ENCODE results near the gene SAP130.

Gene SAP130

GRCh38 chr2:127906206-127906926 lies 121.5 kb downstream of the SAP130 start:
- Histone ChIP-seq H3K9ac (ENCODE audit: low read depth in 1 of 2, low read length in 2 of 2) (no peak overlapping the region), H3K27me3 (ENCODE audit: control insufficient read depth in 2 of 2, insufficient read depth in 2 of 2, low read length in 2 of 2) (peaks cover 0 to 3% of the 10 kb centered on the region in 2 donors), H3K27ac (ENCODE audit: low read depth in 2 of 2, low read length in 2 of 2) (no peak overlapping the region), H3K4me1 (ENCODE audit: control insufficient read depth in 2 of 2, insufficient read depth in 2 of 2, low read length in 2 of 2) (peaks cover 0 to 5% of the 10 kb centered on the region in 2 donors), H3K9me3 (ENCODE audit: control insufficient read depth in 2 of 2, low read length in 2 of 2) (no peaks in the 10 kb centered on the region), H3K4me3 (ENCODE audit: low read length in 2 of 2) (no peak overlapping the region), H3K36me3 (ENCODE audit: control insufficient read depth in 2 of 2, insufficient read depth in 2 of 2, low read length in 2 of 2) (no peaks in the 10 kb centered on the region)

GRCh38 chr2:127901339-127902056 lies 126.4 kb downstream of the SAP130 start:
- no peaks in the 10 kb centered on the region for H3K27me3 ChIP-seq (ENCODE audit: control insufficient read depth in 2 of 2, insufficient read depth in 2 of 2, low read length in 2 of 2)
- no peaks in the 10 kb centered on the region for H3K4me1 ChIP-seq (ENCODE audit: control insufficient read depth in 2 of 2, insufficient read depth in 2 of 2, low read length in 2 of 2)
- H3K36me3 ChIP-seq (ENCODE audit: control insufficient read depth in 2 of 2, insufficient read depth in 2 of 2, low read length in 2 of 2), result no peaks in the 10 kb centered on the region
- H3K9ac ChIP-seq (ENCODE audit: low read depth in 1 of 2, low read length in 2 of 2), result no peak overlapping the region
- H3K27ac ChIP-seq (ENCODE audit: low read depth in 2 of 2, low read length in 2 of 2), result no peak overlapping the region
- no peaks in the 10 kb centered on the region for H3K9me3 ChIP-seq (ENCODE audit: control insufficient read depth in 2 of 2, low read length in 2 of 2)
- no peak overlapping the region for H3K4me3 ChIP-seq (ENCODE audit: low read length in 2 of 2)

GRCh38 chr2:127897531-127898211 lies 130.2 kb downstream of the SAP130 start:
- H3K36me3 ChIP-seq (ENCODE audit: control insufficient read depth in 2 of 2, insufficient read depth in 2 of 2, low read length in 2 of 2), result no peaks in the 10 kb centered on the region
- no peak overlapping the region for H3K4me3 ChIP-seq (ENCODE audit: low read length in 2 of 2)
- H3K9me3 ChIP-seq (ENCODE audit: control insufficient read depth in 2 of 2, low read length in 2 of 2), result no peaks in the 10 kb centered on the region
- no peaks in the 10 kb centered on the region for H3K4me1 ChIP-seq (ENCODE audit: control insufficient read depth in 2 of 2, insufficient read depth in 2 of 2, low read length in 2 of 2)
- no peaks in the 10 kb centered on the region for H3K27me3 ChIP-seq (ENCODE audit: control insufficient read depth in 2 of 2, insufficient read depth in 2 of 2, low read length in 2 of 2)
- no peak overlapping the region for H3K9ac ChIP-seq (ENCODE audit: low read depth in 1 of 2, low read length in 2 of 2)
- H3K27ac ChIP-seq (ENCODE audit: low read depth in 2 of 2, low read length in 2 of 2), result no peak overlapping the region

GRCh38 chr2:127893494-127893893 lies 134.4 kb downstream of the SAP130 start:
- Histone ChIP-seq H3K36me3 (ENCODE audit: control insufficient read depth in 2 of 2, insufficient read depth in 2 of 2, low read length in 2 of 2) (no peaks in the 10 kb centered on the region), H3K9me3 (ENCODE audit: control insufficient read depth in 2 of 2, low read length in 2 of 2) (no peaks in the 10 kb centered on the region), H3K4me1 (ENCODE audit: control insufficient read depth in 2 of 2, insufficient read depth in 2 of 2, low read length in 2 of 2) (no peaks in the 10 kb centered on the region), H3K27me3 (ENCODE audit: control insufficient read depth in 2 of 2, insufficient read depth in 2 of 2, low read length in 2 of 2) (no peaks in the 10 kb centered on the region), H3K27ac (ENCODE audit: low read depth in 2 of 2, low read length in 2 of 2) (no peak overlapping the region), H3K4me3 (ENCODE audit: low read length in 2 of 2) (no peak overlapping the region), H3K9ac (ENCODE audit: low read depth in 1 of 2, low read length in 2 of 2) (no peak overlapping the region)

- no peak overlapping the region for H3K4me3 ChIP-seq (ENCODE audit: low read length in 2 of 2)
- H3K27me3 ChIP-seq (ENCODE audit: control insufficient read depth in 2 of 2, insufficient read depth in 2 of 2, low read length in 2 of 2), result no peaks in the 10 kb centered on the region
- H3K27ac ChIP-seq (ENCODE audit: low read depth in 2 of 2, low read length in 2 of 2), result no peak overlapping the region
- no peaks in the 10 kb centered on the region for H3K36me3 ChIP-seq (ENCODE audit: control insufficient read depth in 2 of 2, insufficient read depth in 2 of 2, low read length in 2 of 2)
- H3K9ac ChIP-seq (ENCODE audit: low read depth in 1 of 2, low read length in 2 of 2), result no peak overlapping the region
- no peaks in the 10 kb centered on the region for H3K9me3 ChIP-seq (ENCODE audit: control insufficient read depth in 2 of 2, low read length in 2 of 2)
- no peaks in the 10 kb centered on the region for H3K4me1 ChIP-seq (ENCODE audit: control insufficient read depth in 2 of 2, insufficient read depth in 2 of 2, low read length in 2 of 2)
Observed at GRCh38 chr2:127893033-127893432, 134.8 kb downstream of the SAP130 start.

GRCh38 chr2:127891811-127892210 lies 136.0 kb downstream of the SAP130 start:
- Histone ChIP-seq H3K4me1 (ENCODE audit: control insufficient read depth in 2 of 2, insufficient read depth in 2 of 2, low read length in 2 of 2) (peaks cover 4 to 5% of the 10 kb centered on the region in 2 donors), H3K9me3 (ENCODE audit: control insufficient read depth in 2 of 2, low read length in 2 of 2) (no peaks in the 10 kb centered on the region), H3K27ac (ENCODE audit: low read depth in 2 of 2, low read length in 2 of 2) (no peak overlapping the region), H3K27me3 (ENCODE audit: control insufficient read depth in 2 of 2, insufficient read depth in 2 of 2, low read length in 2 of 2) (no peaks in the 10 kb centered on the region), H3K36me3 (ENCODE audit: control insufficient read depth in 2 of 2, insufficient read depth in 2 of 2, low read length in 2 of 2) (no peaks in the 10 kb centered on the region), H3K9ac (ENCODE audit: low read depth in 1 of 2, low read length in 2 of 2) (no peak overlapping the region), H3K4me3 (ENCODE audit: low read length in 2 of 2) (no peak overlapping the region)
